NCI-H187 treated with DMSO at 0.1 percent for 48 hours (cell line): ENCODE results near the gene ARHGAP26.
"Not testable (repeated sequence)": the region's sequence is repeated elsewhere in the genome, so short reads cannot be mapped to it uniquely, and the experiment has no call there.

Source experiments
- DNase-seq: peaks from one replicate; lab custom pipeline; 2025; lab: John Stamatoyannopoulos, UW

ARHGAP26 gene

DNA sequence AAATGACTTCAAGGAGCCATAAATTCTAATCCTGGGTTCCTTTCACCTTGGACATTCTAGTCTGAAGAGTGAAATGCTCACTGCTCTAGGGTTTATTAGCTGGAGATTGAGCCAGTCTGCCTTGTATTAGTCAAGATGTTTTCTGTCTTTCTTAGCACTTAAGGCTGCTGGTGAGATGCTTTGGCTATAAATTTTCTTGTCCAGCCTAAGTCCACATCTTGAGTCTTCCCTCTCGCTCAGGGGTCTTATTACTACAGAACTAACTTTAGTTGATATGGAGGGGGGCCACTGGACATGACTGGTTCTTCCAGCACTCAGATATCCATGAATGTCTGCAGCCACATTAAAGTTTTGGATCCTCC lies 316.4 kb downstream of the ARHGAP26 start:
- no peak for DNase-seq

GRCh38 chr5:143086908-143087637 lies 316.9 kb downstream of the ARHGAP26 start:
- no peak for DNase-seq

DNA sequence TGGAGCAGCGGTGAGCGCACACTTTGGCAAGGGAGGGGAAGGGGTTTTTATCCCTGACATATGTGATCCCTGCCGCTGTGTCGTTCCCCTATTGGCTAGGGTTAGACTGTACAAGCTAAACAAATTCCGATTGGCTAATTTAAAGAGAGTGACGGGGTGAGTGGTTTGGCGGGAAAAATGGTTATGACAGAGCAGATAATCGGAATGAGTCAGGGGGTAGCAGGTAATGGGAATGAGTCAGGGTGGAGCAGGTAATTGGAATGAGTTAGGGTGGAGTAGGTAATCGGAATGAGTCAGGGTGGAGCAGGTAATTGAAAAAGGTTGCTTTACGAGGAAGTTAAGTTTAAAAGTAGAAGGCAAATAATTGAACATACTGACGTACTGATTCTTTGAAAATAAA lies 318.5 kb downstream of the ARHGAP26 start:
- not testable (repeated sequence) for DNase-seq

- not testable (repeated sequence) for DNase-seq
These were observed 319.9 kb downstream of the ARHGAP26 start for GRCh38 chr5:143090044-143090443.

DNA sequence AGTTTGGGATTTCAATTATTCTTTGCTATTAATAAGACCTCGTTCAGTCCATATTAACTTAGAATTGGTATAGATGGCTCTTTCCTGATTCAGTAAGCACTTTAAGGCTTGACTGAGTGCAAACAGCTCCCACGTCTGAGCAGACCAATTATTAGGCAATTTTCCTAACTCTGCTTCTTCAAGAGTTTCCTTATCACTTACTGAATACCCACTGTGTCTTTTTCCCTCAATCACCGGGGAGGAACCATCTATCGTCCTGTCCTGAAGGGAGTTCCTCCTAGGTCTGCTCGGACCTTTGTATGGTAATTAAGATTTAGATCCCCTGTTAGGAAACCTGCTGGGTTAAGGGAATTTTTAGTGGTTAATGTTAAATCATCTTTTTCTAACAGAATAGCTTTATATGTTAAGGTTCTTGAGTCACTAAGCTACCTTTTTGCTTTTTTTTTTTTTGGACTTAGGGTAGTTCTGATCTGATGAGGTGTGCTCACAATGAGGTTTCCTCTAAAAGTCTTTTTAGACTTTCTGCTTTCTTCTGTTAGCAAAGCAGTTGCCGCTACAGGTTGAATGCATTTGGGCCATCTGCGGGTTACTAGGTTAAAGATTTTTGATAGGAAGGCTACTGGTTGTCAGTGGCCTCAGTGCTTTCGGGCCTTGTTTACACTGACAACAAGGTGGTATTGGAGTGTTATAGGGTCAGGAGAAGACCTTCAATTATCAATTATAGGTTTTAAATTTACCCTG lies 322.7 kb downstream of the ARHGAP26 start:
- not testable (repeated sequence) for DNase-seq

DNA sequence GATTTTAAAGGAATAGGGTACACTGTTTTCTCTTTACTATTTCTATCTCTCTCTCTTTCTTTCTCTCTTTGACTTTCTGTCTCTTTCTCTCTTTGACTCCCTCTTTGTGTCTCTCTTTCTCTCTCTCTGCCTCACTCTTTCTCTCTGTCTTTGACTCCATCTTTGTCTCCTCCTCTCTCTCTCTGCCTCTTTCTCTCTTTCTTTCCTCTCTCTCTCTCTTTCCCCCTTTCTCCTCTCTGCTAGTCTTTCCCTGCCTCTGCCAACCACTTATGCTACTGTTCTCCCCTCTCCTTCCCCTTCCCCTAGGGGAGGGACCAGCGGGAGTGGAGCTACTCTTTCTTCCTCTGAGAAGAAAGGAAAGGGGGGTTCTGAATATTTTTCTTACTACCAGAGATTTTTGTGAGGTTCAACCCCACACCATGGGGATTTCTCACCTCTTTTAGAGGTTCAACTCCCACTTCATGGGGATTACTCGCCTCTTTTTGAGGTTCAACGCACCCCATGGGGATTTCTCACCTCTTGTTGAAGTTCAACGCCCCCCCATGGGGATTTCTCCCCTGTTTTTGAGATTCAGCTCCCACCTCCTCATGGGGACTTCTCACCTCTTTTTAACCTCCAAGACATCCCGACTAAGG lies 323.4 kb downstream of the ARHGAP26 start:
- no peak for DNase-seq

DNA sequence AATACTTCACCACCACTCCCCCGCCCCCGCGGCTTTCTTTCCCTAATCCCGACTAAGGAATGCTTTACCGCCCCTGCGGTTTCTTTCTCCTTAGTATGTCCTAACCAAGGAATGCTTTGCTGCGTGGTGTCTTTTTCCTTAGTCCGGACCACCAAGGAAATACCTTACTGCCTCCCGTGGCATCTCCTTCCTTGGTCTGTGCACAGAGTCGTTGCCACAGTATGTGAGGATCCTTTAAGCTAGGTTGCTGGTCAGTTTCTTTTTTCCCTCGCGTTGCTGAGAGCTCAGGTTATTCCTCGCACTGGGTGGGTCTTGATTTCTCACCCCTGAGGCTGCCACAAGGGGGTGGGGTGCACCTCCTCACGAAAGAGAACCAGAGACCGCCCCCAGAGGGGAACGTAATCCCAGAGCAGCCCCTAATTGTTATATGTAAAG lies 323.9 kb downstream of the ARHGAP26 start:
- no peak for DNase-seq

DNA sequence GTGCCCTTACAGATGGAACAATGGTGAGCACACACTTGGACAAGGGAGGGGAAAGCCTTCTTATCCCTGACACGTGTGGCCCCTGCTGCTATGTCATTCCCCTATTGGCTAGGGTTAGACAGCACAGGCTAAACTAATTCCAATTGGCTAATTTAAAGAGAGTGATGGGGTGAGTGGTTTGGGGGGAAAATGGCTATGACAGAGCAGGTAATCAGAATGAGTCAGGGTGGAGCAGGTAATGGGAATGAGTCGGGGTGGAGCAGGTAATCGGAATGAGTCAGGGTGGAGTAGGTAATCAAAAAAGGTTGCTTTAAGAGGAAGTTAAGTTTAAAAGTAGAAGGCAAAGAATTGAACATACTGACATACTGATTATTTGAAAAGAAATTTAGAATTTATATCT lies 324.4 kb downstream of the ARHGAP26 start:
- not testable (repeated sequence) for DNase-seq

DNA sequence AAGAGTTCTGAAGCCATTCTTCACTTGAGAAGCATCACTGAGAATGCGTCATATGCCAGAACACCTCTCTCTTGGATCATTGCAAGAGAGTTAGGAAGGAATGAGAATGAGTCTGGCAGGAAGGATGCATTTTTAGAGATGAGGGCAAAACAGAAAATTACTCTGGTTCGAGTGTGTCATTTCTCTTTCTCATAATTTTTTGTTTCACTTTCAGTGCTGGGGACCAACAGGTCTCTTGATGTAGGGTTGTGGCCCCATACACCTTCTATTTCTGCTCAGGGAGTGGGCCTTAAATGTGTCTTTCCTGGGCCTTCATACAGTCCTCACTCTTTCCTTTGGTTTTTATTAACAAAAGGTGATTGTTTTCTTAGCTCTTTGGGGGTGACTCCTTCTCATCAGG lies 330.9 kb downstream of the ARHGAP26 start:
- DNase-seq, result no peak

DNA sequence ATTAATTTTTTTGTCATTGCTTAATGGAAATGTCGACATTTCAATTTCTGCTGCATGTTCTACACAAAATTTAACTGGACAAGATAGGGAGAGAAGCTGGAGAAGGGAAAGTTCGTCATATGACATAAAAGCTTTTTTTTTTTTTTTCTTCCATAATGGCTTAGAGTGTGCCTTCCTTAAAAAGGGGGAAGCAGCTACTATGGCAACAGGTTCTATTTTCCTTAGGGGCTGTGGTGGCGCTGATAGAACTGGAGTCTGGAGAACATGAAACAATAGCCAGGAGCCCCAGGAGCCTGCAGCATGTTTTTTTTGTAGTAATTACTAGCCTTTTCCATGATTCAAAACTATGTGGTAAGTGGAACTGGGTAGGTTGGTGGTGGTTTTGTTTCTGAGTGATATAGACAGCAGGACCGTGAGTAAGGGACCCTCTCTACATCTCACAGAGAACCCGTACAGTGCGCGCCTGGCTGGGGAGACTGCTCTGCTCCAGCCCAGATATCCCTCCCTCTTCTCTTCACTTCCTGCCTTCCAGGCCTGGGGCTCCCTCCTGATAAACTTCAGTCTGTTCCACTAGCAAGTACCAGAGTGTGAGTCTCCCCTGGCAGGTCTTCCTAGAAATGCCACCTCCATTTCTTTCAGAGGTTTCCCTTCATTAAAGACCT lies 331.7 kb downstream of the ARHGAP26 start:
- DNase-seq, result no peak

- no peak for DNase-seq
These were observed 332.2 kb downstream of the ARHGAP26 start for GRCh38 chr5:143102411-143102810.

- DNase-seq, result no peak
These were observed 335.2 kb downstream of the ARHGAP26 start for GRCh38 chr5:143105216-143105905.

- DNase-seq, result no peak
These were observed 336.0 kb downstream of the ARHGAP26 start for GRCh38 chr5:143106174-143106573.

- no peak for DNase-seq
These were observed 338.4 kb downstream of the ARHGAP26 start for GRCh38 chr5:143108498-143109128.

DNA sequence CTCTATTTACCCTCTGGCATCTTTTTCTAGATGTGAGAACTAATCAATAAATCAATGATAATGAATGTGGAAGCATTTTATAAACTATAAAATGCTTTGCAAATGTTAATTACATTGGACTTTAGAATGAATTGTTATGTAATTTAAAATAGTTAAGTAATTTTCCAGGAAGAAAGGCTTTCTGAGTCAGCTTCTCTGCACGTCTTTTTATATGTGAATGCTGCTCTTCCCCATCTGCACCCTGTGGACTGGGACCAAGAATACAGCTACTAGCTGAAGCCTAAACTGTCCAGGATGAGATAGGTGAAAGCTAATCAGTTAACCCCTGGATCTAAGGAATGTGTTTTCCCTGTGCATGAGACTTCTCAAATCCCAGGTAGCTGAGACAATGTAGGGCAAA lies 340.4 kb downstream of the ARHGAP26 start:
- DNase-seq, result no peak

GRCh38 chr5:143111799-143112198 lies 341.6 kb downstream of the ARHGAP26 start:
- no peak for DNase-seq

GRCh38 chr5:143113461-143113860 lies 343.3 kb downstream of the ARHGAP26 start:
- DNase-seq, result no peak

GRCh38 chr5:143114481-143114880 lies 344.3 kb downstream of the ARHGAP26 start:
- DNase-seq, result no peak

DNA sequence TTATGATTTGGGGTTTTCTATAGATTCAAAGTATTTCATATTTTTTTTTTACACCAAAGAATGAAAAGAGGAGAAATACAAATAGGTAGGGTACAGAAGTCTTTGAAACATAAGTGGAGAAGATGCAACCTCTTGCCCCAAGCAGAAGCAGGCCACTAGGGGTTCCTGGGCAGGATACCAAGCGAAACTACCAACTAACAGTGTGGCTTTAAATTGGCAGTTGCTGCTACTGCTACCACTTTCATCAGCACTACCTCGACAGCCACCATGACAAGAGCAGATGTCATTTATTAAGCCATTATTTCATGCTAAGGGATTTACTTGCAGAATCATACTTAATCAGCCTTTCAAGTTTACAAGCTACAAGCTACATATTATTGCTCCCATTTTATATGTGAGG lies 345.2 kb downstream of the ARHGAP26 start:
- no peak for DNase-seq

DNA sequence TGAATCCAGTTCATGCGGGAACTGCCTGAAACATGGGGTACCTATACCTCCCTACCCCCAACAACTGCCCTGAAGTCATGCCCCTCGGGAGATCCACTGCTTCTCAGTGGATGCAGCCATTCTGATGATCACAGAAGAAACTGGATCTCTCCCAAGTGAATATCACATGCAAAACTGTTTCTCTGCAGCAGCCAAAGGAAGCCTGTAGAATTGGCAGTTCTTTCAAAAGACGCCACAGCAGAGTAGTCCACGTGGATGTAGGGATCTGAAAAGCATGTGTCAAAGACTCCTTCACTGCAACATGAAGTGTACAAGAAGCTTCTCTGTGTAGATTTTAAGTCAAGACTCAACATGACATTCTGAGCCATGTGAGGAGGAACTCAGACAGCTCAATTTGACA lies 346.6 kb downstream of the ARHGAP26 start:
- DNase-seq, result no peak

- no peak for DNase-seq
These were observed 347.6 kb downstream of the ARHGAP26 start for GRCh38 chr5:143117821-143118220.
